Iris pigment epithelial cell (primary cell): ENCODE data around the gene GASK1A.

Experiments used
- DNase-seq: peaks from one replicate; pipeline ENCODE4 v3.0.0-alpha.2; 2011; ENCODE audit warnings: low read depth

Gene GASK1A

DNA sequence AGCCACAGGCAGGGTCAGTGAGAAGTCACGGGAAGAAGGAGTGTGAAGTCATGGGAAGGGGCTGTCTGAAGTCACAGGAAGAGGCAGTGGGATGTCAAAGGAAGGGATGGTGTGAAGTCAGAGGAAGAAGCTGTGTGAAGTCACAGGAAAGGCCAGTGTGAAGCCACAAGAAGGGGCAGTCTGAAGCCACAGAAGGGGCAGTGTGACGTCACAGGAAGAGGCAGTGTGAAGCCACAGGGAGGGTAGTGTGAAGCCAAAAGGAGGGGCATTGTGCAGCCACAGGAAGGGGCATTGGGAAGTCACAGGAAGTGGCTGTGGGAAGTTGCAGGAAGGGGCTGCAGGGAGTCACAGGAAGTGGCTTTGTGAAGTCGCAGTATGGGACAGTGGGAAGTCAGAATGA, 35.1 kb downstream of the GASK1A start:
- DNase-seq: no peak

GRCh38 chr3:43014956-43015355, 35.8 kb downstream of the GASK1A start:
- DNase-seq: no peak

GRCh38 chr3:43015572-43015971, 36.5 kb downstream of the GASK1A start:
- DNase-seq: no peak

DNA sequence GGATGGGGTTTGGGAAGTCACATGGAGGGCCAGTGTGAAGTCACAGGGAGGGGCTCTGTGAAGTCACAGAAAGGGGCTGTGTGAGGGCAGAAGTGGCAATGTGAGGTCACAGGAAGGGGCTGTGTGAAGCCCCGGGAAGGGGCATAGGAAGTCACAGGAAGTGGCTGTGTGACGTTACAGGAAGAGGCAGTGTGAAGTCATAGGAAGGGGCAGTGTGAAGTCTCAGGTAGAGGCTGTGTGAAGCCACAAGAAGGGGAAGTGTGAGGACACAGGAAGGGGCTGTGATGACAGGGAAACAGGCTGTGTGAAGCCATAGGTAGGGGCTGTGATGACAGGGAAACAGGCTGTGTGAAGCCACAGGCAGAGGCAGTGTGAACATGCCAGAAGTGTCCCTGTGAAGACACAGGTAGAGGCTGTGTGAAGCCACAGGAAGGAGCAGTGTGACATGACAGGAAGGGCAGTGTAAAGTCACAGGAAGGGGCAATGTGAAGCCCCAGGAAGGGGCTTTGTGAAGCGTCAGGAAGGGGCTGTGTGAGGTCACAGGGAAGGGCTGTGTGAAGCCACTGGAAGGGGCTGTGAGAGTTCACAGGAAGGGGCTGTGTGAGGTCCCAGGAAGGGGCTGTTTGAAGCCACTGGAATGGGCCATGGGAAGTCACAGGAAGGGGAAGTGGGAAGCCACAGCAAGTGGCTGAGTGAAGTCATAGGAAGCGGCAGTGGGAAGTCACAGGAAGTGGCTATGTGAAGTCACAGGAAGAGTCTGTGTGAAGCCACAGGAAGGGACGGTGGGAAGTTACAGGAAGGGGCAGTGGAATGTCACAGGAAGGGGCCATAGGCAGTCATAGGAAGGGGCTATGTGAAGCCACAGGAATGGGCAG, 37.1 kb downstream of the GASK1A start:
- no peak for DNase-seq

DNA sequence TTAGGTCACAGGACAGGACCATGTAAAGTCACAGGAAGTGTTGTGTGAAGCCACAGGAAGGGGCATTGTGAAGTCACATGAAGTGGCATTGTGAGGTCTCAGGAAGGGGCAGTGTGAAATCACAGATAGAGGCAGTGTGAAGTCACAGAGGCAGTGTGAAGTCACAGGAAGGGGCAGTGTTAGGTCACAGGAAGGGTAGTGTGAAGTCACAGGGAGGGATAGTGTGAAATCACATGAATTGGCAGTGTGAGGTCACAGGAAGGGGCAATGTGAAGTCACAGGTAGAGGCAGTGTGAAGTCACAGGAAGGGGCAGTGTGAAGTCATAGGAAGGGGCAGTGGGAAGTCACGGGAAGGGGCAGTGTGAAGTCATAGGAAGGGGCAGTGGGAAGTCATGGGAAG, 37.9 kb downstream of the GASK1A start:
- DNase-seq: no peak

DNA sequence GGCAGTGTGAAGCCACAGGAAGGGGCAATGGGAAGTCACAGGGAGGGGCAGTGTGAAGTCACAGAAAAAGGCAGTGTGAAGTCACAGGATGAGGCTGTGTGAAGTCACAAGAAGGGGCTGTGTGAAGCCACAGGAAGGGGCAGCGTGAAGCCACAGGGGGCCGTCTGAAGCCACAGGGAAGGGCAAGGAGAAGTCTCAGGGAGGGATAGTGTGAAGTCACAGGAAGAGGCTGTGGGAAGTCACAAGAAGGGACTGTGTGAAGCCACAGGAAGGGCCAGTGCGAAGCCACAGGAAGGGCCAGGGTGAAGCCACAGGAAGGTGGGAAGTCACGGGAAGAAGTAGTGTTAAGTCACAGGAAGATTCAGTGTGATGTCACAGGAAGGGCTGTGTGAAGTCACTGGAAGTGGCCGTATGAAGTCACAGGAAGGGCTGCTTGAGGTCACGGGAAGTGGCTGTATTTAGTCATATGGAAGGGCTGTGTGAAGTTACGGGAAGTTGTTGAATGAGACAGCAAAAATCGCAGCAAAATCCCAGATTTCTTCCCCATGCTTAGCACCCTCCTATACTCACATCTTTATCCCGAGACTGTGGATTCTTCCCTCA, 38.6 kb downstream of the GASK1A start:
- no peak for DNase-seq

DNA sequence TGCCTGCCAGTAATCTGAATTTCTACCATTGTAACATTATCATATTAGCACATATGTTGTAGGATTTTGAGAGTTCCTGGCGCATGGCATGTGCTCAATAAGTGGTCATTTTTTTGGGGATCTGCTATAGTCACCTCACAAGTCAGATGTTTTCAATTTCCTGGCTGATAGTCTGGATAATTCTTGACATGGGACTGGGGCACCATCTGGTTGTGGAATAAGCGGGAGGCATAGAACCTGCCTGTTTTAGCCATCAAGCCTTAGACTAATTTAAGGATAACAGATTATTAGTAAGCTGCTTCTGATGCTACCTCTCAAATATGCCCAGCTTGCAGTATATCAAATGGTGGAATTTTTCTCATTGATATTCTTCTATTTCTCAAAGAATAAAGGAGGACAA, 39.1 kb downstream of the GASK1A start:
- no peak for DNase-seq

- DNase-seq: no peak
Observed at GRCh38 chr3:43019006-43019809, 40.1 kb downstream of the GASK1A start.

GRCh38 chr3:43019826-43020225, 40.7 kb downstream of the GASK1A start:
- DNase-seq: no peak

- DNase-seq: no peak
Observed at GRCh38 chr3:43021186-43021585, 42.1 kb downstream of the GASK1A start.

DNA sequence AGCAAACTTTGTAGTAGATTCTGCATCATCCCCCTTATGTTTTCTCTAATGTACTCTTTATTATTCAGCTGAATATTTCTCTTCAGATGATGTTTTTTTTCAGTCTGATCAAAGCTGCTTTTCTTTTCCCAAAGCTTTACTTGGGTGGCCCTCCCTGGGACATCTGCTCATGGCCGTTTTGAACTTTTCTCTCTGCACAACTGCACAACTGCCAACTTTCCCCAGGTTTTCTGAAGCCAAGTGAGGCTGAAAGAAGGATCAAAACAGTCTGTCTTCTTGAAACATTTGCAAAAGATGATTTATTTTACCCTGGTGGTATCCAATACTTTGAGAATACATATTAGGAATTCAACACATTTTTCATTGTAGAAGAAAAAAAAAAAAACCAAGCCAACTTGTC, 43.0 kb downstream of the GASK1A start:
- no peak for DNase-seq

DNA sequence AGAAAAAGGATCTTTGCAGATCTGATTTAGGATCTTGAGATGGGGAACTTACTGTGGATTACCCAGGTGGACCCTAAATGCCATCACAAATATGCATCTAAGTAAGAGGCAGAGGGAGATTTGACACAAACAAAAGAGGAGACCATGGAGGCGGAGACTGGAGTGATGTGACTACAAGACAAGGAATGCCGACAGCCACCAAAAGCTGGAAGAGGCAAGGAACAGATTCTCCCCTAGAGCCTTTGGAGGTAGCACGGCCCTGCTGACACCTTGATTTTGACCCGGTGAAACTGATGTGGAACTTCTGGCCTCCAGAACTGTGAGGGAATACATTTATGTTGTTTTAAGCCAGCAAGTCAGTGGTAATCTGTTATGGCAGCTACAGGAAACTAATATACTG, 44.0 kb downstream of the GASK1A start:
- no peak for DNase-seq

- DNase-seq: no peak
Observed at GRCh38 chr3:43023746-43024145, 44.6 kb downstream of the GASK1A start.

DNA sequence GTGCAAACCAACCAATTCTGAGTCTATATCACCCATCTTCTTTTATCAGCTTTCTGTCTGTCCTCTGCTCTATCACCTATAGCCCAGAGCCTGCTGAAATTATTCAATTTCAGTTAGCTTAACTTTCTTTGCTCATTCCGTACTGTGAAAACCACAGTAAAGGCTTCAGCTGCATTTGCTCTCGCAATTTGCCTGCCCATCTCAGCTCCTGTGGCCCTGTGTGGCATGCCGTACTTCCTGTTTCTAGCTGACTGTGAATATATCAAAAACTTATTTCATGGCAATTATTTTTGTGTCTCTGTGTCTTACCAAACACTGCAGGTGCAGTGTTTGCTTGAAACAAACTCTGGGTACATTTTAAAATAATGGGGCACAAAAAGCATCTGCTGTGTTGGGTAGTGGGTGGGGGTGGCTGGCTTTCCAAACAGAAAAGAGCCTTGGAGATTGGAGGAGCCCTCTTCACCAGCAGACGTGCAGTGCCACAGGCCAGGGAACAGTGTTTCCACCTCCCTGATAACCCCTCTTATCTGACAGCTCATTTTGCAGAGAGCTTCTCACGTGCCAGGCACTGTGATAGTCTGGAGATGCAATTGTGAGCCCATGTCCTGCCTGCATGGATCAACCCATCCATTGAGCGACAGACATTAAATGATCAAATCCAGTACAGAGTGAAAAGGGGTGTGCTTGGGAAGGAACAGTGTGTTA, 45.2 kb downstream of the GASK1A start:
- no peak for DNase-seq

DNA sequence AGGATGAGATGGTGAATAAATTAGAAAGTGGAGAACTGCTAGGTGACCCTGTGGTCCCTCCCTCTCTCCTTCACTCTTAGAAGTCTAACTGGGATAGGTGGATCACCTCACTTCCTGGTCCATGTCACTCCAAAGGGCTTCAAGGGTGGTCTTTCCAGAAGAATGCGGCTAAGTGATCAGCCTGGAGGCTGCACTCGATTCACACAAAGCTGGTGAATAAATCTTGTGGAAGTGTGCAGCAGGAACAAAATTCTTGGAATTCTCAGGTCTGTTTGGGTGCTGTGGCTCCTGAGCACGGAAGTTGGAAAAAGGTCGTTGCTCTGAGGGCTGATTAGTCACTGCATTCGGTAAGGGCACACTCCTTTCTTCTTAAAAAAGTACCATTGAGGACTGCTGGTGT, 46.3 kb downstream of the GASK1A start:
- no peak for DNase-seq

DNA sequence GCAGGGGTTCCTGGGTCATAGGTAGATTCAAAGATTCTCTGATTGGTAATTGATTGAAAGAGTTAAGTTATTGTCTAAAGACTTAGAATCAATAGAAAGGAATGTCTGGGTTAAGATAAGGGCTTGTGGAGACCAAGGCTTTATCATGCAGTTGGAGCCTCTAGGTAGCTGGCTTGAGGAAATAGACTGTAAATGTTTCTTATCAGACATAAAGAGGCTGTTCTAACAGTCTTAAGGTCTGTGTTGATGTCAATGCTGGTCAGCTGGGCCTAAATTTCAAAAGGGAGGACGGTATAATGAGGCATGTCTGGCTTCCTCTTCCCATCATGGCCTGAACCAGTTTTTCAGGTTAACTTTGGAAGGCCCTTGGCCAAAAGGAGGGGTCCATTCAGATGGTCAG, 48.9 kb downstream of the GASK1A start:
- DNase-seq: no peak

GRCh38 chr3:43028678-43029490, 49.8 kb downstream of the GASK1A start:
- DNase-seq: no peak

DNA sequence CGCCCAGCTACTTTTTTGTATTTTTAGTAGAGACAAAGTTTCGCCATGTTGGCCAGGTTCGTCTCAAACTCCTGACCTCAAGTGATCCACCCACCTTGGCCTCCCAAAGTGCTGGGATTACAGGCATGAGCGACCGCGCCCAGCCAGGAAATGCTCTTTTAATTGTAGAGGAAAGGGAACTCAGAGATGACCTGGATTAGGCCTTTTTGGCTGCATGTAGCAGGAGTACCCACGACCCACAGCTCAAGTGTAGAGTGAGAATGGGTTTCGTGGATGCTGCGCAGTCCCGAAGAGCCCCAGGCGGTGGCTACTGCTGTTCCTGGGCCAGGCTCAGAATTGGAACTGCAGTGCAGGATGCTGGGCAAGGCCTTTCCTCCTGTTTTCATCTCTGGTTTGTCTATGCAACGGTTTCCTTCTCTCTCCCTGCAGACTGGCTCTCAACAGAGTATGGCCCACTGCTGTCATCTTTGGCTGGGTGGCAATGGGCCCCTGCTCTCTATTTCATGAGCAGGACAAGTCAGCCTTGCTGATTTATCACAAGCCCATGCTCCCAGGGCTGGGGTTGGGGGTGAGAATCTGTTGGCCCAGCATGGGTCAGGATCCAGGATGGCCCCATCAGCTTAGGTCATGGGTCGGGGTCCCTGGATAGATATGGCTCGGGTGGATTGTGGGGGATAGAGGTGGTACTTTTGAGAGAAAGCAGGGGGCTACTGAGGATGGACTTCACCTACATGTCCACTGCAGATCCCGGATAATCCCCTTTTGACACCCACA, 51.2 kb downstream of the GASK1A start:
- DNase-seq: no peak

- DNase-seq: no peak
Observed at GRCh38 chr3:43031485-43031884, 52.4 kb downstream of the GASK1A start.

GRCh38 chr3:43031889-43032545, 52.9 kb downstream of the GASK1A start:
- DNase-seq: no peak
